Loucy (cell line): ENCODE measurements around the gene MUCL3.

Source experiments
- H2AFZ ChIP-seq: fragments of 200-600 bp; sonication (generic); 2 replicates; pipeline ENCODE4 v1.6.0; 2016; ENCODE audit warnings: antibody characterized with exemption, mild to moderate bottlenecking, low read length, moderate library complexity
- H3F3A ChIP-seq: fragments of 200-600 bp; 2 replicates; pipeline ENCODE4 v1.6.0; 2016; ENCODE audit warnings: antibody characterized with exemption, low read depth, mild to moderate bottlenecking
- H3K27me3 ChIP-seq: fragments of 200-600 bp; sonication (generic); 2 replicates; pipeline ENCODE4 v1.6.1; 2014; ENCODE audit warnings: low read length, mild to moderate bottlenecking; ENCODE audit not compliant: insufficient read depth, poor library complexity, severe bottlenecking
- H3K36me3 ChIP-seq: fragments of 200-600 bp; sonication (generic); 2 replicates; pipeline ENCODE4 v1.6.1; 2016; ENCODE audit warnings: low read length; ENCODE audit not compliant: insufficient read depth
- H3K4me1 ChIP-seq: fragments of 200-600 bp; sonication (generic); 2 replicates; pipeline ENCODE4 v1.5.1; 2014; ENCODE audit warnings: low read length, mild to moderate bottlenecking; ENCODE audit not compliant: insufficient read depth, poor library complexity, severe bottlenecking
- H3K4me2 ChIP-seq: fragments of 200-600 bp; sonication (generic); 2 replicates; pipeline ENCODE4 v1.6.0; 2014; ENCODE audit warnings: antibody characterized with exemption, low read length, low read depth, mild to moderate bottlenecking; ENCODE audit not compliant: poor library complexity, severe bottlenecking
- H3K4me3 ChIP-seq: fragments of 200-600 bp; sonication (generic); 2 replicates; pipeline ENCODE4 v1.5.1; 2014; ENCODE audit warnings: low read length, mild to moderate bottlenecking, mixed read lengths; ENCODE audit not compliant: poor library complexity, severe bottlenecking
- H3K79me2 ChIP-seq: fragments of 200-600 bp; sonication (generic); 2 replicates; pipeline ENCODE4 v1.6.1; 2014; ENCODE audit warnings: low read length; ENCODE audit not compliant: insufficient read depth
- H3K9ac ChIP-seq: fragments of 200-600 bp; sonication (generic); 2 replicates; pipeline ENCODE4 v1.6.0; 2014; ENCODE audit warnings: mild to moderate bottlenecking, low read depth, low read length, moderate library complexity; ENCODE audit not compliant: poor library complexity, severe bottlenecking
- H3K9me2 ChIP-seq: fragments of 200-600 bp; sonication (generic); replicated peaks from 2 replicates; pipeline ENCODE4 v1.6.1; 2016; ENCODE audit warnings: low read depth, low read length, mixed read lengths
- H3K9me3 ChIP-seq: fragments of 200-600 bp; sonication (generic); 2 replicates; pipeline ENCODE4 v1.6.1; 2014; ENCODE audit warnings: mild to moderate bottlenecking, antibody characterized with exemption, low read length, low read depth; ENCODE audit not compliant: insufficient read depth
- H4K20me1 ChIP-seq: fragments of 200-600 bp; sonication (generic); 2 replicates; pipeline ENCODE4 v1.6.0; 2014; ENCODE audit warnings: antibody characterized with exemption, low read length, mild to moderate bottlenecking; ENCODE audit not compliant: insufficient read depth, poor library complexity, severe bottlenecking
- CTCF ChIP-seq: fragments of 200-600 bp; sonication (generic); conservative IDR thresholded peaks from 2 replicates; pipeline ENCODE4 v1.5.1; 2014; ENCODE audit warnings: mild to moderate bottlenecking, antibody characterized with exemption, low read length
- EZH2phosphoT487 ChIP-seq: fragments of 200-600 bp; IDR thresholded peaks from 2 replicates; pipeline ENCODE4 v1.6.1; 2018; ENCODE audit warnings: antibody characterized with exemption, mild to moderate bottlenecking, moderate library complexity, borderline replicate concordance

MUCL3 gene

GRCh38 chr6:30957716-30958115, 16.9 kb downstream of the MUCL3 start:
- no peaks in the 10 kb centered on the region for H3K9me2 ChIP-seq
- H2AFZ ChIP-seq: no peak overlapping the region
- H3K9me3 ChIP-seq: no peaks in the 10 kb centered on the region
- H3K4me2 ChIP-seq: no peak overlapping the region
- H3K79me2 ChIP-seq: no peaks in the 10 kb centered on the region
- TF ChIP-seq CTCF (no peak), EZH2phosphoT487 (no peak)
- peaks cover 15% of the 10 kb centered on the region for H3K4me1 ChIP-seq
- no peaks in the 10 kb centered on the region for H4K20me1 ChIP-seq
- H3F3A ChIP-seq: no peaks in the 10 kb centered on the region
- H3K9ac ChIP-seq: no peak overlapping the region
- no peak overlapping the region for H3K4me3 ChIP-seq
- peaks cover 47% of the 10 kb centered on the region for H3K27me3 ChIP-seq
- H3K36me3 ChIP-seq: no peaks in the 10 kb centered on the region

- H3K4me1 ChIP-seq: peaks cover 9% of the 10 kb centered on the region
- H2AFZ ChIP-seq: no peak overlapping the region
- H3K9me2 ChIP-seq: no peaks in the 10 kb centered on the region
- TF ChIP-seq CTCF (no peak), EZH2phosphoT487 (no peak)
- no peaks in the 10 kb centered on the region for H3K9me3 ChIP-seq
- H4K20me1 ChIP-seq: no peaks in the 10 kb centered on the region
- no peak overlapping the region for H3K4me3 ChIP-seq
- no peak overlapping the region for H3K4me2 ChIP-seq
- H3K79me2 ChIP-seq: no peaks in the 10 kb centered on the region
- peaks cover 24% of the 10 kb centered on the region for H3K27me3 ChIP-seq
- no peaks in the 10 kb centered on the region for H3K36me3 ChIP-seq
- H3F3A ChIP-seq: no peaks in the 10 kb centered on the region
- no peak overlapping the region for H3K9ac ChIP-seq
Measured at GRCh38 chr6:30960907-30961673, 20.3 kb downstream of the MUCL3 start.

- Histone ChIP-seq H3K9ac (no peak overlapping the region), H3K36me3 (no peaks in the 10 kb centered on the region), H2AFZ (no peak overlapping the region), H3K27me3 (peaks cover 10% of the 10 kb centered on the region), H3K4me1 (peaks cover 7% of the 10 kb centered on the region), H3K4me2 (no peak overlapping the region), H4K20me1 (no peaks in the 10 kb centered on the region), H3F3A (no peaks in the 10 kb centered on the region), H3K79me2 (no peaks in the 10 kb centered on the region), H3K4me3 (no peak overlapping the region), H3K9me2 (no peaks in the 10 kb centered on the region), H3K9me3 (no peaks in the 10 kb centered on the region)
- TF ChIP-seq EZH2phosphoT487 (no peak), CTCF (no peak)
Measured at GRCh38 chr6:30962716-30963115, 21.9 kb downstream of the MUCL3 start.
